Activated CD8-positive, alpha-beta T cell treated with anti-CD3 and anti-CD28 coated beads for 36 hours (primary cell): ENCODE results near the gene TMEM101. TPM values are rescaled to one million over a fixed set of nuclear protein-coding genes. Genes with fewer than 3 reads are reported as not detected.
A peak's percentile ranks its signal among the peaks of the same experiment; 100 is the strongest.

Experiments used
- ATAC-seq: fragments of 200-7000 bp; cut with Tn5 transposase; one replicate; pipeline ENCODE4 v1.10.0; 2021; ENCODE audit warnings: mild to moderate bottlenecking, moderate library complexity
- CTCF ChIA-PET: fragments of 350-600 bp; sonication (Branson Sonifier 250); formaldehyde crosslinking; loops from one replicate; lab custom pipeline; 2021; ENCODE audit warnings: antibody characterized with exemption; lab: Charles Lee
- POLR2A ChIA-PET: fragments of 350-600 bp; sonication (Branson Sonifier 250); formaldehyde crosslinking; loops from one replicate; lab custom pipeline; 2021; ENCODE audit warnings: antibody characterized with exemption; lab: Charles Lee
- DNase-seq: peaks from one replicate; pipeline ENCODE4 v3.0.0-alpha.2; 2020
- H3K27ac Mint-ChIP-seq: one replicate; pipeline ENCODE4 v1.8.0; 2021; ENCODE audit warnings: mild to moderate bottlenecking, mixed read lengths
- H3K27me3 Mint-ChIP-seq: one replicate; pipeline ENCODE4 v1.8.0; 2021; ENCODE audit warnings: mixed read lengths
- H3K36me3 Mint-ChIP-seq: one replicate; pipeline ENCODE4 v1.8.0; 2021; ENCODE audit warnings: low read depth, mixed read lengths
- H3K4me1 Mint-ChIP-seq: one replicate; pipeline ENCODE4 v1.8.0; 2021; ENCODE audit warnings: low read depth, mixed read lengths
- H3K4me3 Mint-ChIP-seq: one replicate; pipeline ENCODE4 v1.8.0; 2021; ENCODE audit warnings: mild to moderate bottlenecking, moderate library complexity, mixed read lengths
- H3K9me3 Mint-ChIP-seq: one replicate; pipeline ENCODE4 v1.8.0; 2021; ENCODE audit warnings: mixed read lengths
- CTCF ChIP-seq: fragments of 200-600 bp; IDR thresholded peaks from one replicate; pipeline ENCODE4 v1.8.0; 2022; ENCODE audit warnings: antibody characterized with exemption, mild to moderate bottlenecking
- intact Hi-C: fragments of 100-400 bp; cut with micrococcal nuclease; formaldehyde crosslinking; loops from one replicate; pipeline ENCODE4 v1.10.0; 2022
- total RNA-seq, 2 experiments: library from RNA; stranded (reverse); gene quantifications; one replicate each; pipeline ENCODE4 v1.2.3, GENCODE V29; 2021

Gene TMEM101
- 10 to 100 TPM; 26.1 to 28.5 TPM for total RNA-seq

DNA sequence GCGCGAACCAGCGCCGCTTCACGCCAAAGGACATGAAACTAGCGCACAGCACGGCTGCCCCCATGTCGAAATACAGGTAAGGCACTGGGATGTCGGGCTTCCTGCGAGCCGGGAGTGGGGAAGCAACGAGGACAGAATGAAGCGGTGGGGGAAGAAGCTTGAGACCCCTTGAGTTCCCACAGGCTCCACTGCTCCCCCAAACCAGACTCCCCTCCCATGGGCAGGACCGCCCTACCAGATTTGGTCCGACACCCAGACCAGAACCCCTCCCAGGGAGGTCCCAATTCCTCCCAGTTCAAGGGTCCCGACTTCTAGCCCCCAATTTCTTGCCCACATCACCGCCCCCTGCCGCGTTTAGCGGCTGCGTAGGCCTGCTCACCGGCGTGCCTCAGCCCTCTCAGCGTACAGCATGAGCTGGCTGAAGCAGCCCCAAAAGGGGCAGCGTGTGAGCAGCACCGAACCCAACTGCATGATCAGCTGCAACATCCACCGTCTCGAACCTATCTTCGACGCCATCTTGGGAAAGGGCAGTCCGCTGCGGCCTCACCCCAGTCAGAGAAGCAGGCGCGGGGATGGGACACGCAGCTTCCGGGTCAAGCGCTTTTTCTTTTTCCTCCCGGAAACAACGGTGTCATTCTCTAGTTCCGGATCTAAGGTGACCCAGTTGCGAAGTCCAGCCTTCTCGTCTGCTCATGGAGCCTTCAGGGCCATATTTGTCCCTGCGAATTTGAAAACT is at the start of gene TMEM101:
Gene TMEM101 (minus strand): TSS at position 527 of the 736 bp plus-strand sequence. CDS start 11 bp downstream, at position 516.
- ChIA-PET POLR2A (interaction anchor here (0.7 to 1.9 kb wide), 6 partner anchors 10 to 172 kb away, joined by 3 to 5 read pairs (median 3); partner anchors contain the start of genes NAGS and TMUB2), CTCF (interaction anchor here (1.0 to 1.5 kb wide), 2 partner anchors 71 to 106 kb away, joined by 3 to 7 read pairs; no protein-coding TSS in a partner anchor)
- peaks cover 7% of the 10 kb centered on the region for H3K4me1 Mint-ChIP-seq
- TF ChIP-seq CTCF, result no peak
- intact Hi-C loops, result no loop called here
- ATAC-seq (peak; percentile 97), DNase-seq (peak; percentile 94)
- peak within 1 kb of the TSS; percentile 97 for H3K27ac Mint-ChIP-seq
- peaks cover 11% of the 10 kb centered on the region for H3K36me3 Mint-ChIP-seq
- peak within 1 kb of the TSS; percentile 97 for H3K4me3 Mint-ChIP-seq
- no peaks in the 10 kb centered on the region for H3K27me3 Mint-ChIP-seq
- no peaks in the 10 kb centered on the region for H3K9me3 Mint-ChIP-seq

DNA sequence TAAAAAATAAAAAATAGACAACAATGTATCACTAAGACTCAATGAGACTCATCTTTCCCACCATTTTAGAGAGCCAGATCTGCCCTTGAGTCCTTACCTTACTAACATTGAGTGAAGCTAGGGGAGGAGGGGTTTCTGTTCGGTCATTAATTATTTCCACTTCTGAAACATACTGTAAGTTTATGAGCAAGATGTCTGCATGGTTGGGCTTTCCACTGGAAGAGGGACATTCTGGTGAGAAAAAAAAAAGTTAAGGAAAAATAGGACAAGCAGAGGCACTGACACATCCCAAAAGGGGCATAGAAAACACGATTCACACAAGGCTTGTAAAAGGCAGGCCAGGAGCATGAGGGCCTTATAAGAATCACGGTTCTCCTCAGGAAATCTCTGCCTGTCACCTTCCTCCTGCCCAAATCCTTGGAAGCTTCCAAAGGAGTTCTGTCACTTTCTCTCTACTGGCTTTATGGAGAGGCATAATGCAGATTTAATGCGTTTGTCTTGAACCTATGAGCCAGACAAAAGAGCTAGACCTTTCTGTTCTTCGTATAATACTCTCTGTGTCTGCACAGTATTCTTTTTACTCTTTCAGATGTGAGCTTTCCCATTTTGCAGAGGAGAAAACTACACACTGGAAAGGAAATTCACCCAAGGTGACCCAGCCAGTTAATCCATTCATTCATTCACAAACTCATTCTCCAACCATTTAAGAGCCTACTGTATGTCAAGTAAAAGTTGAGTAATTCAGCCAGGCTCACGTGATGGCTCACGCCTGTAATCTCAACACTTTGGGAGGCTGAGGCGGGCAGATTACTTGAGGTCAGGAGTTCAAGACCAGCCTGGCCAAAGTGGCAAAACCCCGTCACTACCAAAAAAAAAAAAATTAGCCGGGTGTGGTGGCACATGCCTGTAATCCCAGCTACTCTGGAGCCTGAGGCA is 49.2 kb upstream of the TMEM101 start:
- Mint-ChIP-seq H3K36me3 (peaks cover 49% of the 10 kb centered on the region), H3K27ac (peak overlapping the region; percentile 77), H3K9me3 (no peaks in the 10 kb centered on the region), H3K4me3 (peak overlapping the region; percentile 91), H3K4me1 (peaks cover 59% of the 10 kb centered on the region), H3K27me3 (no peaks in the 10 kb centered on the region)
- CTCF ChIA-PET, result interaction anchor here (1.1 kb wide), 2 partner anchors 19 to 23 kb away, joined by 3 read pairs; no protein-coding TSS in a partner anchor
- ATAC-seq (no peak), DNase-seq (no peak)
- TF ChIP-seq CTCF, result no peak
- intact Hi-C loops, result no loop called here
- POLR2A ChIA-PET, result interaction anchor here (0.8 to 0.9 kb wide), 2 partner anchors 21 to 36 kb away, joined by 3 to 6 read pairs; no protein-coding TSS in a partner anchor

- Mint-ChIP-seq H3K9me3 (no peaks in the 10 kb centered on the region), H3K27me3 (no peaks in the 10 kb centered on the region), H3K36me3 (peaks cover 54% of the 10 kb centered on the region), H3K4me3 (no peak overlapping the region), H3K4me1 (peaks cover 61% of the 10 kb centered on the region), H3K27ac (no peak overlapping the region)
- DNase-seq (no peak), ATAC-seq (no peak)
- CTCF ChIA-PET, result no interaction called here
- POLR2A ChIA-PET, result interaction anchor here (1.0 kb wide), 1 partner anchor 20 kb away, joined by 3 read pairs; no protein-coding TSS in a partner anchor
- intact Hi-C loops, result no loop called here
- no peak for TF ChIP-seq CTCF
These were observed 48.1 kb upstream of the TMEM101 start for GRCh38 chr17:44062871-44063270.

GRCh38 chr17:44061446-44061845 is 46.7 kb upstream of the TMEM101 start:
- ChIA-PET POLR2A (interaction anchor here (1.1 kb wide), 1 partner anchor 55 kb away, joined by 3 read pairs; no protein-coding TSS in a partner anchor), CTCF (no interaction called here)
- Mint-ChIP-seq H3K27me3 (no peaks in the 10 kb centered on the region), H3K9me3 (no peaks in the 10 kb centered on the region), H3K4me1 (peaks cover 49% of the 10 kb centered on the region), H3K4me3 (no peak overlapping the region), H3K27ac (no peak overlapping the region), H3K36me3 (peaks cover 57% of the 10 kb centered on the region)
- intact Hi-C loops, result no loop called here
- DNase-seq (no peak), ATAC-seq (no peak)
- no peak for TF ChIP-seq CTCF
